GDM1 (cell line): ENCODE data around the gene KCNC3.
"Not testable (repeated sequence)": the region's sequence is repeated elsewhere in the genome, so short reads cannot be mapped to it uniquely, and the experiment has no call there.

Experiments used
- DNase-seq: peaks from one replicate; lab custom pipeline; 2025; lab: John Stamatoyannopoulos, UW

KCNC3 gene

DNA sequence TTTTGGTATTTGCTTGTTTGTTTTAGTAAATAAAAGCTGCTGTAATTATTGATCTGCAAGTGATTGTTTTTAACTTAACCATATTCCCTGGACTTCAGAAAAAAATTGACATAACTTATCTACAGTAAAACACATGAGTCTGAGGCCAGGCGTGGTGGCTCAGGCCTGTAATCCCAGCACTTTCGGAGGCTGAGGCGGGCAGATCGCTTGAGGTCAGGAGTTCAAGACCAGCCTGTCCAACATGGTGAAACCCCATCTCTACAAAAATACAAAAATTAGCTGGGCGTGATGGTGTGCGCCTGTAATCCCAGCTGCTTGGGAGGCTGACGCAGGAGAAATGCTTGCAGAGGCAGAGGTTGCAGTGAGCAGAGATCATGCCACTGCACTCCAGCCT lies 24.3 kb upstream of the KCNC3 start:
- not testable (repeated sequence) for DNase-seq

DNA sequence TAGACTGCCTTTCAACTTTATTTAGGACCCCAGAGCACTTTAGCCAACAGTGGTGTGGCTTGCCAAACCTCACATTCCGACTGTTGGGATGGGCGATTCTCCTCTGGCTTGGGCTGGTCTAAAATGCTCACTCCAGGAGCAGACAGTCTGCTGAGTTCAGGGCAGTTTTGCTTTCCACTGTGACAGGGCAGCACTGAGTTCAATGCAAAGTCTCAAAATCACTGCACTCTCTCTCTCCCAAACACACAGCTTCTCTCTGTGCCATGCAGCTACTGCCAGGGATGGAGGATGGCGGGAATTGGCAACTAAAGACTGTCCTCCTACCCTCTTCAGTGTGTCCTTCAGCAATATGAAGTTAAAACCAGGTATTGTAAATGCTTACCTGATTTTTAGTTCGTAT lies 23.1 kb upstream of the KCNC3 start:
- DNase-seq: no peak

DNA sequence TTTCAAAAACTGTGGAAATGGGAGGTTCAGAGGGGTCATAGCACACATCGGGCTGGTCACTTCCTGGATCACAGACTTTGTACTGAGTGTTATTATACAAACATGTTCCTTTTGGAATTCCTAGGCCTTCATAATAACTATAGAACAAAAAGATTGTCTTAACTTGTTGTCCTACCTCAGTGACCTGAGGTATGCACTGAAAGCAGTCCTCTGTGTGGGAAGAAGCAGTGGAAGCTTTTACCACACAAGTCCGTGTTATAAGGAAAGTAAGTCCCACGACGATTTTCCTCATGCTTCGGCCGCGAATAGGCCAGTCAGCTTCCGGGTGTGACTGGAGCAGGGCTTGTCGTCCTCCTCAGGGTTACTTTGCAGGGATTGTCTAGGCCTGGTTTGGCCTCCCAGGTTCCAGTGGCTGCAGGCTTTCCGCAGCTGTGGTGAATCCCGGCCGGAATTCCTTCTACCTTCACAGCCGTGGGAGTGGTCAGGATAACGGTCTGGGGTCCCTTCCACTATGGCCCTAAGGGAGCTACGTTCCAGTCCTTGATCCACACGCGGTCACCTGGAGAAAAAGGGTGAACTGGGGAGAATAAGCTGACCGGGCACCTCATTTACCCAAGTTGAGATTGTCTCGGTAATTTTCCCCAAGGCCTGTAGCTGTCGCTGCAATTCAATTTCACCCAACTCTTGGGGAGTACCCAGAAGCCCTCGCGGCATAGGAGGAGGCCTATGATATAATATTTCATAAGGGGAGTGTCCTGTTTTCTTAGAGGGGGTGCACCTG lies 20.3 kb upstream of the KCNC3 start:
- no peak for DNase-seq

DNA sequence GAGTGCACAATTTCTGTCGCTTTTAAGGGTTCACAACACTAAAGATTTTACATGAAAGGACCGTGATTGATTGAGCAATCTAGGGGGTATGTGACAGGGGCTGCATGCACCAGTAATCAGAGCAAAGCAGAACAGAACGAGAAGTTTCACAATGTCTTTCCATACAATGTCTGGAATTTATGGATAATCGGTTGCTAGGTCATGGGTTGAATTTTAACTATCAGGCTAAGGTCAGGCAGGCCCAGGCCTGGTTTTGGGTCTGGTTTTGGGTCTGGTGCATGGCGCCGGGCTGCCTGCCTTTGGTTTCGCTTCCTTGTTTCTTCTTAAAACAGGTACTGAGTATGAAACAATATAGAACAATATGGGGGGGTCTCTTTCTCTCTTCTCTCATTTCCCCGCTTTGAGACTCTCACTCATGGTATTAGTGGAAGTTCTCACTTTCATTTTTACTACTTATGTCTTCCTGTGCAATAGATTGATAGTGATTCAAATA lies 18.0 kb upstream of the KCNC3 start:
- not testable (repeated sequence) for DNase-seq

DNA sequence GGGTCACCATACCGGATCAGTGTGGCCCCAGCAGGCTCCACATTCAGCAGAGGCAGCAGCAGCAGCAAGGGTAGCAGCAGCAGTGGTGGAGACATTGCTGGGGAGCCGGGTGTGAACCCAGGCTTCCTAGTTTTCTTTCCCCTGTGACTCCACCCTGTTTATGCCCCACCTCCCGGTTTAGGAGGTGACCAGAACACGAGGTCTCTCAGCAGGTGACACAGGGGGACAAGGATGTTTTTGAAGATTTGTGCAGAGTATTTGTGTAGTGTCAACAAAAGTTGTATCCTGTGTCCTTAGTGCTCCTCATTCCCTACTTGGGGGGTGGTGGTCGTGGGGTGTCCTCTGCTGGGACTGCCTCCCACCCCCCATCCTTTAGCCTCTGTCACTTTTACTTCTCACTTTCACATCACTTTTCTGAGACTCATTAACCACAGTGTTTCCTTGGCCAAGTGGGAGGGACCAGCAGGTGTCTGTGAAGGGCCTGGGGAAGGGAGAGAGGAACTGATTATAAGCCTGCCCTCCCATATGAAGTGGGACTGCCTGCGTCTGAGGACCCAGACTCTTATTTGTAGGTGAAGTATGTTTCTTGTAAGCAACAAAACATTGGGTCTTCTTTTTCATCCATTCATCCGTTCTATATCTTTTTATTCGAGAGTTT lies 15.6 kb upstream of the KCNC3 start:
- no peak for DNase-seq

DNA sequence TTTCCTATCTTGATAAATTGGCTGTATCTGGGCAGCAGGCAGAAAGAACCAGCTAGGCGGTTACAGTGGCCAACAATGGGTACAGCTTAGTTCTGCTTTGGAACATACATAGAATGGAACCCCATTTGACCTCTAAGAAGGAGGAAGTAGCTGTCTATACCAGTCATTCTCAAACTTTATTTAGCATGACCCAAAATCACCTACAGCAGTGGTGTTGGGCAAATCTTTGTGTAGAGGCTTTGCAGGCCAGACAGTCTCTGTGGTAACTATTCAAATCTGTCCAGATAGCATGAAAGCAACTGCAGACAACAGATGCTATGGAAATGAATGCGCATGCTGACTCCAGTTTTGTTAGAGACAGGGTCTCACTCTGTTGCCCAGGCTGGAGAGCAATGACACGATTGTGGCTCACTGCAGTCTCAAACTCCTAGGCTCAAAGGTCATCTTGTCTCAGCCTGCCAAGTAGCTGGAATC lies 12.0 kb upstream of the KCNC3 start:
- DNase-seq: peak; percentile 7

DNA sequence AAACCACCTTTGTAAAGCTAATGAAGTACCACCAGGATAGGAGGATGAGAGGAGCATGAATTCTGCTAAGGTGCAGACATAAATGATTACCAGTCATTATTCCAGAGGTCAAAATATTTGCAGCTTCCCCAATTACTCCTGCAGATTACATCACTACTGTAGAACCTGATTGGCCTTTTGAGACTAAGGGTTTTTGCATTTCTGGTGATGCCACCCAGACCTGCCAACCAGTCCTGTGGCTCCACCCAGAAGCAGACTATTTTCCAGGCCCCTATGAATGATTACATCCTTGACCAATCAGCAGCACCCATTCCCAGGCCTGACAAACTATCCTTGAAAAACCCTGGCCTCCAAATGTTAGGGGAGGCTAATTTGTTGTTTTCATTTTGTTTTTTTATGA lies 11.2 kb upstream of the KCNC3 start:
- no peak for DNase-seq

DNA sequence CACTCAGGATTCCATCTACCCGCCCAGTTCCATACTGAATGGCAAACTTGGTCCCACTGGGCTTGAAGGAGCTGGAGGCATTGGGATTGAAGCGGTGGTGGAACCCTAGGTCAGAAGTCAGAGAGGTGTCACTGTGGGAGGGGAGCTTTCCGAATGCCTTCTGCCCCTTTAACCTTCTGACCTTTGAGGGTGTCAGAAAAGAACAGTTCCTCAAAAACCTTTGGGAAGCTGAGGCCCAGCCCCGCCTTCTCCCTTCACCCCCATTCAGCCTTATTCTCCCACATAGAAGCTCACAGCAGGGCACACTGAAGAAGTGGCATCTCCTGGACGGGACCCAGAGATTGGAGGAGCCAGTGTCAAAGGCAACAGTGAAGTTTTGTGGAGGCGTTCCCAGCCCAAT lies 7.9 kb upstream of the KCNC3 start:
- DNase-seq: not testable (repeated sequence)

DNA sequence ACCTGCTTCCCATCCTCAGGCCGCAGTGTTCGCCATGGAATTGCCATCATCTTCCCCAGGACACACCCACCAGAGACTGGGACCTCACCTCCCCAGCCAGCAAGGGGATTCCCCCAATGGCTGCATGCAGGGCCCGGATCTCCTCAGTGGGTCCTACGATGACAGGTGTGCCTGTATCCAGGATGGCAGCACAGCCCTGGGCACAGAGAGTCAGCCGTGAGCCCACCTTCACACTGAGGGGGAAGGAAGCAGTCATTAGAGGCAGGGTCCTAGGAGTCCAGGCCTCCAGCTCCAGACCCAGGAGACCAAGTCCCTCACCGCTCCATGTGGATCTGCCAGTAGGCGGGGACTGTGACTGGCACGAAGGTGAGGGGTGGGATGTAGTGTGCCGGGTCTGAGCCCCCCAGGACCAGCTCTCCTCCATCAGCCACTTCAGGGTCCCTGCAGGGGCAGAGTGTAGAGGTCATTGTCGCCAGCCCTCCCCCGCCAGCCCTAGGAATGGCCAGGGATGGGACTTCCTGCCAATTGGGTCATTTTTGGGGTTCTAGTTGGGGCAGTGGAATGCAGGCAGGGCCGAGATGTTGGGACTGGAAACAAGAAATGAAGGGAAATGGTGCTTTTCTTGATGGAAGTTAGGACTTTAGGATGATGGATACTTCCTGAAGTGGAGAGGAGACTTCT lies 5.7 kb upstream of the KCNC3 start:
- DNase-seq: no peak

DNA sequence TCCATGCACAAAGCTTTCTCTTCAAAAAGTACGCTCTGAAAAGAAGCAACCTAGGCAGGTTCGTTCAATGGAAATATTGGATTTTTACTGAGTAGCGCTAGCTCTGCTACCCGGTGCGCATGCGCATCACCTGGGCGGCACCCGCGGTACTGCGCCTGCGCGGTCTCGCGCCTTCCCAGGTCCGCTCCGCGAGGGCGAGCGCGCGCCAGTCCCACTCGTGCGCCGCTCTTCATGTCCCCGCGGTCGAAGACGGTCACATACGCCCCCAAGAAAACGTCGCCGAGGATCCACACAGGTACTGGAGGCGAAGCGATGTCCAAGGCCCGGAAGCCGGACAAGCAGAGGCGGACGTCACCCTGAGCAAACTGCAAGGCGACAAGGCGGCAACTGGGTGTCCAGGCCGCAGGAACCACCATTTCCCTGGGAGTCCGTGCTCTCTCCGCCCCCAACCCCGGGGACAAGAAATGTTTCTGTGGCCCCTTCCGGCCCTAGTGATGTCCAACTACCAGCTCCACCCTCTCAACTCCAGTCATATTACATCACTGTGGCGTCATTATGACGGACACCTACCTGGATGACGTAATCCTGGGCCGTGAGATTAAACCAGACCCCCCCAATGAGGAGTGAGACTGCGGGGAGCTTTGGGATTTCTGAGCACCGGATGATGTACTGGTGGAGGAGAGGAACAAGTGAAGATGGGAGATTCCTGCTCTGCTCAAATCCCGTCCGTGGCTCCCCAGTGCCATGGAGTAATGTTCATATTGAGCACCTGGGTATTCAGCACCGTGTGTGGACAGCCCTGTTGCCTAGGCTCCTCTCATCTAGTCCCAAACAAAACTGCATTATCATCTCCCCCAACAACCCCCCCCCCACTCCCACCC lies 4.8 kb upstream of the KCNC3 start:
- peak; percentile 85 for DNase-seq

DNA sequence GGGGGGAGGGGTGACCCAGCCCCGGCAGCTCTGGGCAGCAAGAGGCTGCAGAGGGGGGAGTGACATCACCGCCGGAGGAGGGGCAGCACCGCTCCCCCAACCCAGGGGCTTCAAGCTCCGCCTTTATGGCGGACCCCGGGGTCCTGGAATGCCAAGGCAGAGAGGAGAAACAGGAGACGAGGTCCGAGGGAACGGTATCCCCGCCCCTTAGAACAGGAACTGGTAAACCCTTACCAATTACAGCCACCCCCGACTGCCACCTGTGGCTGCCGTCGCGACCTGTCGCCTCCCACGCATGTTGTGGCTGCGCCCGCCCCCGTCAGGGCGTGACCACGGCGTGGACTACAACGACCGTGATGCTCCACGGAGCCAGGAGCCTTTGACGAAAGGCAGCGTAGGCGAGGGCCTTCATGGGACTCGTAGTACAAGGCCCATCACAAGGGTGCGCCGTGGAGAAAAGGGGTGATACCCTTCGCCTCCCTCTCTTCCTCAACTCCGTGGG lies 4.1 kb upstream of the KCNC3 start:
- peak; percentile 91 for DNase-seq

DNA sequence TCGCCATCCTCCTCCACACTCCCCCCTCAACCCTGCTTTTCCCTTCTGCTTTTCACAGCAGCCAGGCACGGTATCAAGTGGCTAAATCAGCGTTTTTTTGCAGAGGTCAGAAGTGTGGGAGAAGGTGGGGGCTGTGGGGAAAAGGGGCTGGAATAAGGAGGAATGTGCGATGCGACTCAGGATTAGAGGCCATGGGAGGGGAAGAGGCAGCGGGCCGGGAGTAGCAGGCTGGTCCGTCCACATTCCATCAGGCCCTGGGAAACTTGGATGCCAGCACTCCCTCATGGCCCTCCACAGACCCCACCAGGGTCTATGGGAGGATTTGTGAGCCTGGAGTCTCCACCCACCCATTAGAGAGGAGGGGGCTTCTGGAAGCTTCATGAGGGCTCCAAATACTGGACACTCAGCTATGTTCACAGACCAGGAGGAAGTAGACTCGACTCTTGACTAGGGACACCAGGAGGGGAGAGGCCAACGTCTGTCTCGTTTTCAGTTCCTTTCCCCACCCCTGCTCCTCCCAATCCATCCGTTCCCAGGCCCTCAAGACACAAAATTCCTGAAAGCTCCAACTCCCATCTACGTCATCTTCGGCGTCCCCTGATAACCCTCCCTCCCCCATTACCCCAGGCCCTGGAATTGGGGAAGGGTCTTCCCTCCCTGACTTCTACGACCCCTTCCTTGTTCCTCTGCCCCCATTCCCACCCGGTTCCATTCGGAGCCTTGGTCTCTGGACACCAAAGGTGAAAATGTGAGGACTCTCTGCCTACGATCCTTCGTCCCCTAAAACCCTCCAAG lies 3.3 kb upstream of the KCNC3 start:
- DNase-seq: no peak

DNA sequence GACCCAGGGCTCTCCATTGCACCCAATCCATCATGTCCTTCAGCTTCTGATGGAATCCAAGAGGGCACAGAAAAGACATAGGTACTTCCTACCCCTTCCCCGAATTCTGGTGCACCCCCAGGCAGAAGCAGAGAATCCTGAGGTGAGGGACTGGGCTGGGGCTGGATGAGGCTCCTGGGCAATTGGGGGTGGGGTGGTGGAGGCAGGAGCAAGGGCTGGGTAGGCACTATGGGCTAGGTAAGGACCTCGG lies 2.7 kb upstream of the KCNC3 start:
- no peak for DNase-seq

DNA sequence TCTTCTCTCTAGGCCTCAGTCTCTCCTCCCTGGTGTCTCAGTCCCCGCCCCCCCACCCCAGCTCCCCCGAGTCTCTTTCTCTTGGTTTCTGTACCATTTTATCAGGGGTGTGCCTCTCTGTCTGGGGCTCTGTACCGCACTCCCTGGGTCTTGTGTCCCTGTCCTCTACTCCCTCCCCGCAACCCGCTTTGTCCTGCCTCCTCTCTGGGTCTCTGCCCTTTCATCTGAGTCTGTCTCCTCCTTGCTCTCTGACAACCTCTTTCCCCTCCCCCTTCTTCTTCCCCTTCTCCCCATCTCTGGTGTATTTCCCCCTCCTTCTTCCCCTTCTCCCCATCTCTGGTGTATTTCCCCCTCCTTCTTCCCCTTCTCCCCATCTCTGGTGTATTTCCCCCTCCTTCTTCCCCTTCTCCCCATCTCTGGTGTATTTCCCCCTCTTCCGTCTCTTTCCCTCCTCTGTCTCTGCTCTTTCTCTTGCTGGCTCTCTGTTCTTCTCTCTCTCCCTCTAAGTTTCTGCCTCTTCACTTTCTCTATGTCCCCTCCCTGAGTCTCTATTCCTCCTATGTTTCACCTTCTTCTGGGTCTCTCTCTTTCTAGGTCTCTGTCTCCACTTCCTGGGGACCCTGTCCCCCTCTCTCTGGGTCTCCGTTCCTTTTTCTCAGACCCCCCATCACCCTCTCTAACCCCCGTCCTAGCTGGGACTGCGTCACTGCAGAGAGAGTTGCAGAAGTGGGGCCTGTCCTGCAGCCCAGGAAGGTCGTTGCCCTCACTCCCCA lies 2.2 kb upstream of the KCNC3 start:
- no peak for DNase-seq

DNA sequence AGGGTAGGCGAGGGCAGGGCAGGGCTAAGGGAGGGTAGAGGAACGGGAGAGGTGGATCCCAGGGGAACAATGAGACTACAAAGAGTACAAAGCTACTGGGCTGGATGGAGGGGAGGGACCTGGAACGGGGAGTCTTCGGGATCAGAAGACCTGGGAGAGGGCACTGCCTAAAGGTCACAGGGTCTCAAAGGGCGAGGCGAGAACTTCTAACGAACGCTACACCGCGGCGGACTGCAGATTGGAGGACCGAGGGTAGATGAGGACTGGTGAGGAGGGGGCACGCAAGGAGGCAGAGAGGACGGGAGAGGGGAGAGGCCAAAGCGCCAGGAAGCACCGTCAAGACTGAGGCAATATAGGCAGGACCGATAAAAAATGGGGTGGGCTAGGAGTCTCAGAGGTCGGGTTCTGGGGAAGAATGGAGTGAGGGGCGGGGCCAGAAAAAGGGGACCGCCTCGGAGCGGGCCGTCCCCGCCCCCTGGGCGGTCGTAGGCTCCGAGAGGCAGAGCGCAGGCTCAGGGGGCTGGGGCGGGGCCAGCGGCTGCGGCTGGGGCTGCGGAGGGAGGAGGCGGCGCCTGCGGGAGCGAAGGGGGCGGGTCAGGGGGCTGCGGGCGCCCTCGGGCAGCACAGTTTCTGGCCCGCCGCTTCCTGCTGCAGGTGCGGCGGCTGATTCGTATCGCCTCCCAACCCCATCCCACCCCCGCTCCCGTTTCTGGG lies 1.3 kb upstream of the KCNC3 start:
- peak; percentile 81 for DNase-seq

DNA sequence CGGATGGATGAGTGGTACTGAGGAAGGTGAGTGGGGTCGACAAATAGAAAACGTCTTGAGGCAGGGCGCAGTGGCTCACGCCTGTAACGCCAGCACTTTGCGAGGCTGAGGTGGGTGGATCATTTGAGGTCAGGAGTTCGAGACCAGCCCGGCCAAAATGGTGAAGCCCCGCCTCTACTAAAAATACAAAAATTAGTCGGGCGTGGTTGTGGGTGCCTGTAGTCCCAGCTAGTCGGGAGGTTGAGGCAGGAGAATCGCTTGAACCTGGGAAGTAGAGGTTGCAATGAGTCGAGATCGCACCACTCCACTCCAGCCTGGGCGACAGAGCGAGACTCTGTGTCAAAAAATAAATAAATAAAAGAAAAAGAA lies 733 bp upstream of the KCNC3 start:
- not testable (repeated sequence) for DNase-seq

DNA sequence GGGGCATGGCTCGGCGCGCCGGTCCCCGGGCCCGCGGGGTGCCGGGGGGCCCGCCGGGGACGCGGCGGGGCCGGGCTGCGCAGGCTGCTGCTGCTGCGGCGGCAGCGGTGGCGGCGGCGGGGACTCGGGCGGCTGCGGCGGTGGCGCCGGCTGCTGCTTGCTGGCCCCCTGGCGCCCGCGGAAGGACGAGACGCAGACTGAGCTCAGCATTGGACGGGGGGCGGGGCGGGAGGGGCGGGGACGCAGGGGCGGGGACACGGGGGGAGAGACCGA lies 368 bp downstream of the KCNC3 start:
- DNase-seq: no peak

DNA sequence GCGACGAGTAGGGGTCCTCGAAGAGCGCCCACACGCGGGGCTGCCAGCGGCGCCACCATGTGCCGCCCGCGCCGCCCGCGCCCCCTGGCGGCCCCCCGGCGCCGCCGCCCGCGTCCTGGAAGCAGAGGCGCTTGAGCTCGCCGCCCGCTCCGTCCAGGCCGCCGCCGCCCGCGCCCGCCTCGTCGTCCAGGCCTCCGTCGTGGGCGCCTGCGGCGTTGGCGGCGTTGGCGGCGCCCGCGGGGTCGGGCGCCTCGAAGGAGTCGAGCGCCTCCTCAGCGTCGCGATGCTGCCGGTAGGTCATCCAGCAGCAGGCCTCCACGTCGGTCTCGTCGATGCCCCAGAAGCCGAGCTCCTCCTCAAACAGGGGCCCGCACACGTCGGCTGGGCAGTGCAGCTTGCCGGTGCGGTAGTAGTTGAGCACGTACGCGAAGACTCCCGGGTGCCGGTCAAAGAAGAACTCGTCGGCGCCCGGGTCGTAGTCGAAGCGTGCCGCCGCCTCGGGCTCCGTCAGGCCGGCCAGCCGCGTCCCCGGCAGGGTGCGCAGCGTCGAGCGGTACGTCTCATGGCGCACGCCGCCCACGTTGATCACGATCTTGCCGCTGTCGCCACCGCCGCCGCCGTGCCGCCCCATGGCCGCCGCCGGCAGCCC lies 829 bp downstream of the KCNC3 start:
- no peak for DNase-seq

DNA sequence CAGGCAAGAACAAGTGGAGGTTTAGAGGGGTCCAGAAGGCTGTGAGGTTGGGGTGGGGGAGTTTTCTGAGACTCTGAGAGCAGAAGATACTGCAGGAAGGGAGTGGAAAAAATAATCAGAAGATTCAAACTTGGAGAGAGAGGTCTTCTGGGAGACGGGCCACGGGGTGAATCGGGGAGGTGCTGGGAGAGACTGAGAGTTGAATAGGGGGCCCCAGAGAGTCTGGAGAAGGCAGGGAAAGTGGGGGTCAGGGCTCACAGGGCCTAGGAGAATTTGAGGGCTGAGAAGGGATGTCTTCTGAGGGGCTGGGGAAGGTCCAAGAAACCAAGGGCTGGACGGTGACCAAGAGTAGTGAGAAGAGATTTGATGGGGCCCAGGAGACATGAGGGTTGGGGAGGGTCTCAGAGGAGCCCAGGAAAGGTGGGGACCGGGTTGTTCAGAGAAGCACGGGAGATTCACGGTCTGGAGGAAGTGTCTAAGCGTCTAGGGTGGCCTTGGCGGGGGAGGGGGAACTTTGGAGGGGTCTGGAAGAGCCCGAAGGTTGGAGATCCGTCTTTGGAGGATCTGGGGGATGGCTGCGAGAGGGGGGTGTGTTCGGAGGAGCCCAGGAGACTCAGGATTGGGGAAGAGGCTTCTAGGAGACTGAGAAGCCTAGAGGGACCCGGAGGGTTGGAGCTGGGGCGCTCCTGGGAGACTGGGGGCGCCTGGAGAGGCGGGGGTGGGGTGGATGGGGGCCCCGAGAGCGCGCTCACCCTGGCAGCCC lies 1.5 kb downstream of the KCNC3 start:
- DNase-seq: no peak
